NCI-H1436 treated with DMSO at 0.1 percent for 48 hours (cell line): Measurements from ENCODE around the gene SUV39H1.

ENCODE experiments used
- DNase-seq: peaks from one replicate; lab custom pipeline; 2025; lab: John Stamatoyannopoulos, UW

SUV39H1 gene

GRCh38 chrX:48714573-48714972, 18.0 kb downstream of the SUV39H1 start:
- DNase-seq, result no peak

- no peak for DNase-seq
Measured at GRCh38 chrX:48715072-48715471, 18.5 kb downstream of the SUV39H1 start.

- DNase-seq, result no peak
Measured at GRCh38 chrX:48715876-48716502, 19.5 kb downstream of the SUV39H1 start.

GRCh38 chrX:48719958-48720357, 23.4 kb downstream of the SUV39H1 start:
- DNase-seq, result no peak

GRCh38 chrX:48720577-48721250, 24.2 kb downstream of the SUV39H1 start:
- DNase-seq, result no peak

- no peak for DNase-seq
Measured at GRCh38 chrX:48721916-48722315, 25.4 kb downstream of the SUV39H1 start.

- no peak for DNase-seq
Measured at GRCh38 chrX:48726596-48726995, 30.1 kb downstream of the SUV39H1 start.

- DNase-seq, result no peak
Measured at GRCh38 chrX:48728653-48729052, 32.1 kb downstream of the SUV39H1 start.

- no peak for DNase-seq
Measured at GRCh38 chrX:48736303-48736702, 39.8 kb downstream of the SUV39H1 start.

- DNase-seq, result no peak
Measured at GRCh38 chrX:48736878-48737212, 40.3 kb downstream of the SUV39H1 start.

GRCh38 chrX:48737213-48737938, 40.8 kb downstream of the SUV39H1 start:
- peak; percentile 85 for DNase-seq

- DNase-seq, result no peak
Measured at GRCh38 chrX:48737940-48738339, 41.4 kb downstream of the SUV39H1 start.

GRCh38 chrX:48741834-48742233, 45.3 kb downstream of the SUV39H1 start:
- no peak for DNase-seq

- no peak for DNase-seq
Measured at GRCh38 chrX:48745222-48745621, 48.7 kb downstream of the SUV39H1 start.

GRCh38 chrX:48747415-48748016, 51.0 kb downstream of the SUV39H1 start:
- DNase-seq, result no peak

- DNase-seq, result no peak
Measured at GRCh38 chrX:48749182-48749581, 52.6 kb downstream of the SUV39H1 start.

GRCh38 chrX:48751343-48751742, 54.8 kb downstream of the SUV39H1 start:
- DNase-seq, result no peak

GRCh38 chrX:48752498-48752897, 56.0 kb downstream of the SUV39H1 start:
- no peak for DNase-seq

GRCh38 chrX:48753708-48754228, 57.2 kb downstream of the SUV39H1 start:
- no peak for DNase-seq

- DNase-seq, result no peak
Measured at GRCh38 chrX:48754238-48754637, 57.7 kb downstream of the SUV39H1 start.
